HepG2 (cell line): Measurements from ENCODE around the gene PCARE. TPM values are rescaled to one million over a fixed set of nuclear protein-coding genes. Genes with fewer than 3 reads are reported as not detected.

Source experiments
- ATAC-seq: fragments of 200-7000 bp; cut with Tn5 transposase; 3 replicates; pipeline ENCODE4 v1.9.1; 2020; ENCODE audit warnings: mild to moderate bottlenecking, moderate library complexity
- BruUV-seq: library from RNA; stranded (reverse); fragments of 400-500 nt; replicated peaks from 2 replicates; lab custom pipeline; 2021; lab: Mats Ljungman, UMichigan
- CTCF ChIA-PET: fragments of 300-600 bp; formaldehyde crosslinking; extraction: SDS; loops from one replicate; lab custom pipeline; 2021; ENCODE audit warnings: low total read pairs, inconsistent platforms, low intra/inter-chr PET ratio; lab: Yijun Ruan, JAX
- POLR2A ChIA-PET: fragments of 350-600 bp; sonication (Branson Sonifier 250); formaldehyde crosslinking; loops from one replicate; lab custom pipeline; 2020; ENCODE audit warnings: antibody characterized with exemption, inconsistent platforms; lab: Yijun Ruan, JAX
- DNase-seq: peaks from one replicate; pipeline ENCODE4 v3.0.0-alpha.2; 2015; ENCODE audit warnings: low spot score
- FAIRE-seq: peaks from 3 replicates; lab custom pipeline; 2011; peaks lifted over from hg19 to GRCh38; lab: Jason Lieb, UNC
- H2AFZ ChIP-seq: one replicate; pipeline ENCODE4 v1.6.1; 2011; ENCODE audit warnings: low read length, inconsistent platforms
- H3K27ac ChIP-seq: fragments of 300-600 bp; 3 replicates; pipeline ENCODE4 v1.8.0; 2011; ENCODE audit warnings: mixed run types, mild to moderate bottlenecking, mixed read lengths, low read length, inconsistent platforms; ENCODE audit not compliant: insufficient read depth; ENCODE audit errors: extremely low read length
- H3K27me3 ChIP-seq, 2 experiments: fragments of 200-600 bp in 1 of 2; 2 replicates in 1 of 2; 3 replicates in 1 of 2; pipeline versions ENCODE4 v1.6.0 to v1.8.0; 2011; ENCODE audit warnings: low read length in 2 of 2, mild to moderate bottlenecking in 2 of 2, moderate library complexity in 2 of 2, inconsistent platforms in 1 of 2; ENCODE audit not compliant: insufficient read depth in 2 of 2, control insufficient read depth in 1 of 2
- H3K36me3 ChIP-seq, 2 experiments: fragments of 200-600 bp in 1 of 2; replicated peaks in 1 of 2; 2 replicates in 1 of 2; 3 replicates in 1 of 2; pipeline versions ENCODE4 v1.5.1 to v1.8.0; 2011; ENCODE audit warnings: low read length in 2 of 2, inconsistent platforms in 1 of 2; ENCODE audit not compliant: insufficient read depth in 2 of 2, control insufficient read depth in 1 of 2
- H3K4me1 ChIP-seq: 2 replicates; pipeline ENCODE4 v1.5.1; 2012; ENCODE audit warnings: low read length, inconsistent platforms; ENCODE audit not compliant: insufficient read depth
- H3K4me2 ChIP-seq: 2 replicates; pipeline ENCODE4 v1.6.0; 2011; ENCODE audit warnings: low read depth, low read length, inconsistent platforms
- H3K4me3 ChIP-seq, 3 experiments: fragments of 200-600 bp in 1 of 3; sonication (generic), shearing (Covaris generic) in 1 of 3; replicated peaks in 1 of 3; 2 replicates each; pipeline ENCODE4 v1.5.1; 2011 to 2016; ENCODE audit warnings: low read length in 3 of 3, inconsistent platforms in 2 of 3, low read depth in 2 of 3, mild to moderate bottlenecking in 2 of 3, control low read depth in 1 of 3, mixed read lengths in 1 of 3; ENCODE audit not compliant: insufficient read depth in 1 of 3
- H3K79me2 ChIP-seq: one replicate; pipeline ENCODE4 v1.6.1; 2011; ENCODE audit warnings: low read length, inconsistent platforms; ENCODE audit not compliant: insufficient read depth
- H3K9ac ChIP-seq: 2 replicates; pipeline ENCODE4 v1.6.0; 2011; ENCODE audit warnings: mild to moderate bottlenecking, low read depth, low read length, inconsistent platforms; ENCODE audit not compliant: insufficient read depth
- H3K9me3 ChIP-seq: 2 replicates; pipeline ENCODE4 v1.5.1; 2012; ENCODE audit warnings: mild to moderate bottlenecking, low read length
- H4K20me1 ChIP-seq: 2 replicates; pipeline ENCODE4 v1.6.0; 2011; ENCODE audit warnings: inconsistent platforms, mild to moderate bottlenecking, low read length, moderate library complexity; ENCODE audit not compliant: insufficient read depth
- AKAP8 ChIP-seq: sonication (generic); formaldehyde crosslinking; IDR thresholded peaks from 2 replicates; pipeline ENCODE4 v1.5.1; 2020; ENCODE audit warnings: mild to moderate bottlenecking, missing genetic modification reagents
- FOXM1 ChIP-seq: sonication (generic); formaldehyde crosslinking; IDR thresholded peaks from 2 replicates; pipeline ENCODE4 v1.5.0; 2020; ENCODE audit warnings: missing genetic modification reagents
- KLF12 ChIP-seq: sonication (generic); formaldehyde crosslinking; IDR thresholded peaks from 2 replicates; pipeline ENCODE4 v1.4.0; 2020; ENCODE audit warnings: missing genetic modification reagents, borderline replicate concordance
- KMT2A ChIP-seq: sonication (generic); formaldehyde crosslinking; IDR thresholded peaks from 2 replicates; pipeline ENCODE4 v1.4.0; 2020; ENCODE audit warnings: missing genetic modification reagents
- NCOA5 ChIP-seq: sonication (generic); formaldehyde crosslinking; IDR thresholded peaks from 2 replicates; pipeline ENCODE4 v1.4.0; 2020; ENCODE audit warnings: missing genetic modification reagents
- PAXIP1 ChIP-seq: sonication (generic); formaldehyde crosslinking; conservative IDR thresholded peaks from 2 replicates; pipeline ENCODE4 v1.4.0; 2020; ENCODE audit warnings: mild to moderate bottlenecking, missing genetic modification reagents, moderate library complexity
- POLR2A ChIP-seq, 2 experiments: IDR thresholded peaks; 2 replicates each; pipeline ENCODE4 v1.6.1; 2011; ENCODE audit warnings: low read depth in 2 of 2, low read length in 2 of 2, mild to moderate bottlenecking in 1 of 2, moderate library complexity in 1 of 2; ENCODE audit not compliant: insufficient read depth in 1 of 2
- RAD21 ChIP-seq: fragments of 450-650 bp; formaldehyde crosslinking; IDR thresholded peaks from 2 replicates; pipeline ENCODE4 v1.5.0; 2020; ENCODE audit warnings: mild to moderate bottlenecking
- SCMH1 ChIP-seq: sonication (generic); formaldehyde crosslinking; IDR thresholded peaks from 2 replicates; pipeline ENCODE4 v1.9.0; 2021; ENCODE audit warnings: missing genetic modification reagents, mild to moderate bottlenecking, borderline replicate concordance
- SP4 ChIP-seq: sonication (generic); formaldehyde crosslinking; IDR thresholded peaks from 2 replicates; pipeline ENCODE4 v1.8.1; 2023; ENCODE audit warnings: mild to moderate bottlenecking, missing genetic modification reagents
- THAP8 ChIP-seq: sonication (generic); formaldehyde crosslinking; IDR thresholded peaks from 2 replicates; pipeline ENCODE4 v1.5.1; 2020; ENCODE audit warnings: missing genetic modification reagents, mild to moderate bottlenecking, borderline replicate concordance
- ZFP90 ChIP-seq: sonication (generic); formaldehyde crosslinking; IDR thresholded peaks from 2 replicates; pipeline ENCODE4 v1.8.0; 2022; ENCODE audit warnings: missing genetic modification reagents, mild to moderate bottlenecking, inconsistent platforms, borderline replicate concordance
- ZMYM4 ChIP-seq: sonication (generic); formaldehyde crosslinking; IDR thresholded peaks from 2 replicates; pipeline ENCODE4 v1.8.1; 2023; ENCODE audit warnings: mild to moderate bottlenecking, missing genetic modification reagents
- ZNF367 ChIP-seq: sonication (generic); formaldehyde crosslinking; IDR thresholded peaks from 2 replicates; pipeline ENCODE4 v1.4.0; 2020; ENCODE audit warnings: missing genetic modification reagents, borderline replicate concordance
- ZNF678 ChIP-seq: sonication (generic); formaldehyde crosslinking; IDR thresholded peaks from 2 replicates; pipeline ENCODE4 v1.4.0; 2020; ENCODE audit warnings: mild to moderate bottlenecking, missing genetic modification reagents
- ZNF781 ChIP-seq: sonication (generic); formaldehyde crosslinking; IDR thresholded peaks from 2 replicates; pipeline ENCODE4 v1.5.1; 2020; ENCODE audit warnings: borderline replicate concordance, mild to moderate bottlenecking, missing genetic modification reagents; ENCODE audit errors: not compliant biosample characterization
- WGBS: methylation state at CpG from one replicate; pipeline ENCODE4 v1.1.6; 2017; ENCODE audit warnings: low lambda C conversion rate; 5-methylcytosine and 5-hydroxymethylcytosine counted together
- in situ Hi-C: cut with HindIII; loops from 2 replicates; pipeline ENCODE4 v1.10.0; 2017; ENCODE audit warnings: low pct_unique_long_range_greater_than_20kb; ENCODE audit not compliant: extremely low pct_ligation_motif_present
- intact Hi-C: fragments of 100-400 bp; cut with micrococcal nuclease; formaldehyde crosslinking; loops from one replicate; pipeline ENCODE4 v1.10.0; 2022; ENCODE audit not compliant: unreplicated experiment
- polyA plus RNA-seq, 8 experiments: library from polyadenylated mRNA; depleted of rRNA in 3 of 8; stranded (reverse) in 7 of 8; unstranded in 1 of 8; fragments of >200 nt; fragmentation: Illumina TruSeq in 4 of 8; extraction: Trizol in 4 of 8; gene quantifications; 2 replicates each; pipeline versions ENCODE4 v1.2.1 to v1.2.3, GENCODE V29; 2011 to 2016; ENCODE audit warnings: low read depth in 4 of 8, missing spikeins in 1 of 8, mixed read lengths in 1 of 8; ENCODE audit not compliant: insufficient read depth in 1 of 8
- total RNA-seq, 5 experiments: library from RNA; depleted of rRNA; stranded (reverse); fragments of >200 nt; fragmentation: Illumina TruSeq; extraction: Trizol; gene quantifications; 2 replicates each; pipeline ENCODE4 v1.2.3, GENCODE V29; 2016; ENCODE audit warnings: low read depth in 1 of 5

Gene PCARE
- total and polyA plus RNA-seq, 2 of the 13 experiments (the other 11 are each of a cell fraction or from before 2014, with no cell fraction given) = not detected

GRCh38 chr2:29025711-29026110 is 48.6 kb downstream of the PCARE start:
- ChIA-PET POLR2A (no interaction called here), CTCF (no interaction called here)
- 27% methylated on average over 1 of the region's 3 CpGs for WGBS
- H3K9ac ChIP-seq = no peak overlapping the region
- no peak for DNase-seq
- no peak overlapping the region for H3K27ac ChIP-seq
- no peaks in the 10 kb centered on the region for H3K36me3 ChIP-seq
- no peak overlapping the region for H2AFZ ChIP-seq
- no peaks in the 10 kb centered on the region for H3K9me3 ChIP-seq
- no peaks in the 10 kb centered on the region for H3K4me1 ChIP-seq
- no peaks in the 10 kb centered on the region for H3K79me2 ChIP-seq
- no peak for TF ChIP-seq KLF12
- no peak for TF ChIP-seq SP4
- no peak for TF ChIP-seq KMT2A (CRISPR knock-in tag)
- no peak for TF ChIP-seq AKAP8 (CRISPR knock-in tag)
- TF ChIP-seq RAD21 (CRISPR knock-in tag) = no peak
- TF ChIP-seq POLR2A (IDR thresholded peaks at IDR 0.05; ENCODE audit: insufficient read depth in 1 of 2, low read depth in 2 of 2, low read length in 2 of 2) = no peak
- no peak for TF ChIP-seq ZMYM4 (CRISPR knock-in tag)
- TF ChIP-seq ZNF678 (CRISPR knock-in tag) = no peak
- TF ChIP-seq ZNF367 (CRISPR knock-in tag) = no peak
- TF ChIP-seq PAXIP1 = no peak
- TF ChIP-seq SCMH1 (CRISPR knock-in tag) = no peak
- TF ChIP-seq ZFP90 (CRISPR knock-in tag) = no peak
- TF ChIP-seq THAP8 (CRISPR knock-in tag) = no peak
- TF ChIP-seq ZNF781 (CRISPR knock-in tag) = no peak
- TF ChIP-seq FOXM1 (CRISPR knock-in tag) = no peak
- TF ChIP-seq NCOA5 = no peak
- H4K20me1 ChIP-seq = no peaks in the 10 kb centered on the region; the same call in 1 of the 2 replicates
- FAIRE-seq = no peak
- no peak overlapping the region for H3K4me3 ChIP-seq
- no peak overlapping the region for H3K4me2 ChIP-seq
- peaks cover 4 to 52% of the 10 kb centered on the region in 2 experiments; a peak in 3 of 5 replicates for H3K27me3 ChIP-seq
- in situ Hi-C loops = no loop called here
- intact Hi-C loops = no loop called here
- no TSS peak for BruUV-seq
- no peak for ATAC-seq
